K562 (cell line): ENCODE results near the gene ENPP7. TPM values are rescaled to one million over a fixed set of nuclear protein-coding genes. Genes with fewer than 3 reads are reported as not detected.
"Not testable (repeated sequence)": the region's sequence is repeated elsewhere in the genome, so short reads cannot be mapped to it uniquely, and the experiment has no call there.

Source experiments
- ATAC-seq: fragments of 200-7000 bp; cut with Tn5 transposase; 3 replicates; pipeline ENCODE4 v1.9.1; 2020; ENCODE audit warnings: moderate library complexity
- BruUV-seq: library from RNA; stranded (reverse); fragments of 400-500 nt; replicated peaks from 2 replicates; lab custom pipeline; 2021; lab: Mats Ljungman, UMichigan
- CTCF ChIA-PET: fragments of 300-600 bp; formaldehyde crosslinking; extraction: SDS; loops from one replicate; lab custom pipeline; 2021; ENCODE audit warnings: low intra/inter-chr PET ratio; lab: Yijun Ruan, JAX
- POLR2A ChIA-PET: fragments of 300-600, 350-650 bp; sonication (Branson Sonifier 250); formaldehyde crosslinking; extraction: SDS; loops from one replicate; lab custom pipeline; 2021; ENCODE audit warnings: antibody characterized with exemption, inconsistent platforms; lab: Yijun Ruan, JAX
- DNase-seq, 4 experiments: peaks; one replicate each; pipeline versions ENCODE4 v3.0.0 to v3.0.0-alpha.2; 2011 to 2018; ENCODE audit warnings: low spot score in 3 of 4, mixed read lengths in 3 of 4; ENCODE audit errors: extremely low read depth in 1 of 4
- FAIRE-seq: peaks from 2 replicates; lab custom pipeline; 2011; peaks lifted over from hg19 to GRCh38; lab: Jason Lieb, UNC
- H2AFZ ChIP-seq: 2 replicates; pipeline ENCODE4 v1.6.0; 2011; ENCODE audit warnings: low read depth, low read length, control low read depth, inconsistent platforms
- H3K27ac ChIP-seq: fragments of 200-600 bp; 3 replicates; pipeline ENCODE4 v1.8.0; 2011; ENCODE audit warnings: low read depth, mild to moderate bottlenecking, control low read depth, inconsistent platforms, low read length, moderate library complexity, mixed read lengths; ENCODE audit errors: extremely low read depth
- H3K27me3 ChIP-seq, 2 experiments: fragments of 300-600 bp in 1 of 2; 2 replicates in 1 of 2; 3 replicates in 1 of 2; pipeline versions ENCODE4 v1.6.0 to v1.8.0; 2011; ENCODE audit warnings: inconsistent platforms in 2 of 2, low read length in 2 of 2, mild to moderate bottlenecking in 1 of 2, mixed read lengths in 1 of 2, moderate library complexity in 1 of 2; ENCODE audit not compliant: control insufficient read depth in 2 of 2, insufficient read depth in 2 of 2
- H3K36me3 ChIP-seq: fragments of 300-600 bp; 3 replicates; pipeline ENCODE4 v1.8.0; 2011; ENCODE audit warnings: mild to moderate bottlenecking, low read length, inconsistent platforms; ENCODE audit not compliant: control insufficient read depth, insufficient read depth
- H3K4me1 ChIP-seq, 2 experiments: fragments of 200-600 bp in 1 of 2; replicated peaks in 1 of 2; 2 replicates in 1 of 2; 3 replicates in 1 of 2; pipeline versions ENCODE4 v1.5.1 to v1.8.0; 2011; ENCODE audit warnings: inconsistent platforms in 2 of 2, low read length in 2 of 2, mild to moderate bottlenecking in 1 of 2, mixed read lengths in 1 of 2, moderate library complexity in 1 of 2; ENCODE audit not compliant: control insufficient read depth in 2 of 2, insufficient read depth in 2 of 2
- H3K4me2 ChIP-seq: 2 replicates; pipeline ENCODE4 v1.6.1; 2011; ENCODE audit warnings: low read length, control low read depth, inconsistent platforms, mixed read lengths; ENCODE audit not compliant: insufficient read depth
- H3K4me3 ChIP-seq: fragments of 200-600 bp; sonication (generic), shearing (Covaris generic); 2 replicates; pipeline ENCODE4 v1.5.1; 2016; ENCODE audit warnings: control low read depth, inconsistent platforms
- H3K79me2 ChIP-seq: fragments of 200-600 bp; 3 replicates; pipeline ENCODE4 v1.8.0; 2011; ENCODE audit warnings: low read length, inconsistent platforms; ENCODE audit not compliant: control insufficient read depth, insufficient read depth
- H3K9ac ChIP-seq, 2 experiments: 2 replicates each; pipeline versions ENCODE4 v1.6.0 to v1.6.1; 2011; ENCODE audit warnings: low read depth in 2 of 2, low read length in 2 of 2, control low read depth in 1 of 2, inconsistent platforms in 1 of 2, mild to moderate bottlenecking in 1 of 2, mixed read lengths in 1 of 2; ENCODE audit not compliant: insufficient read depth in 1 of 2
- H3K9me1 ChIP-seq: one replicate; pipeline ENCODE4 v1.6.0; 2011; ENCODE audit warnings: inconsistent platforms, mild to moderate bottlenecking, low read length, moderate library complexity; ENCODE audit not compliant: control insufficient read depth, insufficient read depth
- H3K9me3 ChIP-seq: replicated peaks from 2 replicates; pipeline ENCODE4 v1.5.1; 2011; ENCODE audit warnings: low read depth, low read length, inconsistent platforms; ENCODE audit not compliant: control insufficient read depth, insufficient read depth
- H4K20me1 ChIP-seq: replicated peaks from 2 replicates; pipeline ENCODE4 v1.6.1; 2011; ENCODE audit warnings: low read length, inconsistent platforms, mixed read lengths; ENCODE audit not compliant: control insufficient read depth, insufficient read depth
- BCOR ChIP-seq: fragments of 450-650 bp; IDR thresholded peaks from 2 replicates; pipeline ENCODE4 v1.6.1; 2016
- BRF1 ChIP-seq: IDR thresholded peaks from 3 replicates; pipeline ENCODE4 v1.6.1; 2011; ENCODE audit warnings: borderline replicate concordance, mild to moderate bottlenecking; ENCODE audit not compliant: insufficient read length; ENCODE audit errors: extremely low read depth
- C11orf30 ChIP-seq: fragments of 450-650 bp; IDR thresholded peaks from 2 replicates; pipeline ENCODE4 v1.6.1; 2016; ENCODE audit warnings: low read depth, mild to moderate bottlenecking
- ESRRB ChIP-seq: fragments of 250-450 bp; sonication (Bioruptor Pico); IDR thresholded peaks from 2 replicates; pipeline ENCODE4 v1.5.0; 2020; ENCODE audit warnings: mild to moderate bottlenecking, moderate library complexity, borderline replicate concordance
- FOS ChIP-seq: IDR thresholded peaks from 3 replicates; pipeline ENCODE4 v1.6.1; 2011; ENCODE audit not compliant: insufficient read length; ENCODE audit errors: extremely low read depth
- PYGO2 ChIP-seq: fragments of 450-650 bp; IDR thresholded peaks from 2 replicates; pipeline ENCODE4 v1.6.1; 2016; ENCODE audit warnings: mild to moderate bottlenecking, missing genetic modification characterization, moderate library complexity, missing compliant biosample characterization
- RBM25 ChIP-seq: fragments of 200-400 bp; formaldehyde crosslinking; IDR thresholded peaks from 2 replicates; pipeline ENCODE4 v1.6.1; 2018; ENCODE audit warnings: low read length, low read depth, moderate library complexity; ENCODE audit not compliant: severe bottlenecking
- SMARCC2 ChIP-seq: fragments of 450-650 bp; IDR thresholded peaks from 2 replicates; pipeline ENCODE4 v1.6.1; 2017; ENCODE audit warnings: antibody characterized with exemption, moderate library complexity, mild to moderate bottlenecking, low read depth
- TFAM ChIP-seq: fragments of 250-450 bp; sonication (Bioruptor Pico); conservative IDR thresholded peaks from 2 replicates; pipeline ENCODE4 v1.5.0; 2021; ENCODE audit warnings: mild to moderate bottlenecking, moderate library complexity
- THAP7 ChIP-seq: fragments of 250-450 bp; sonication (Bioruptor Pico); IDR thresholded peaks from 2 replicates; pipeline ENCODE4 v1.5.0; 2021
- ZNF121 ChIP-seq: sonication (generic); formaldehyde crosslinking; conservative IDR thresholded peaks from 2 replicates; pipeline ENCODE4 v1.8.0; 2022; ENCODE audit warnings: missing genetic modification reagents
- WGBS: fragments of 100-300 bp; shearing (Covaris generic); methylation state at CpG from one replicate; pipeline ENCODE4 v1.1.6; 2016; ENCODE audit warnings: low coverage, mixed read lengths; ENCODE audit not compliant: insufficient coverage; ENCODE audit errors: missing lambda C conversion rate; 5-methylcytosine and 5-hydroxymethylcytosine counted together
- in situ Hi-C: fragments of 300-500 bp; cut with MboI; formaldehyde crosslinking; loops from 4 replicates; pipeline ENCODE4 v1.15.0; 2018; ENCODE audit warnings: inconsistent platforms, mixed read lengths
- intact Hi-C: fragments of 100-400 bp; cut with micrococcal nuclease; formaldehyde crosslinking; loops from 2 replicates; pipeline ENCODE4 v1.14.2; 2022
- polyA plus RNA-seq, 8 experiments: library from polyadenylated mRNA; depleted of rRNA in 4 of 8; stranded (reverse) in 5 of 8; unstranded in 3 of 8; fragments of >200 nt; fragmentation: Nextera tagmentation in 2 of 8; fragmentation: Illumina TruSeq in 1 of 8; extraction: Ambion mirVana in 2 of 8; extraction: Trizol in 1 of 8; gene quantifications; 2 replicates each; pipeline versions ENCODE4 v1.2.1 to v1.2.3, GENCODE V29; 2011 to 2014; ENCODE audit warnings: inconsistent platforms in 1 of 8, missing spikeins in 1 of 8
- total RNA-seq, 7 experiments: library from RNA; depleted of rRNA in 6 of 7; stranded (reverse); fragments of >200 nt in 6 of 7; fragmentation: Illumina TruSeq in 2 of 7; extraction: Trizol in 2 of 7; gene quantifications; 2 replicates each; pipeline versions ENCODE4 v1.2.1 to v1.2.3, GENCODE V29; 2011 to 2021; ENCODE audit warnings: low replicate concordance in 1 of 7

Gene ENPP7
- total and polyA plus RNA-seq, 9 of the 15 experiments (the other 6 are each of a cell fraction or from before 2014, with no cell fraction given), result not detected

- no peak overlapping the region for H3K9ac ChIP-seq
- CTCF ChIA-PET, result no interaction called here
- no peaks in the 10 kb centered on the region for H3K36me3 ChIP-seq
- 36% methylated on average over 6 of the region's 6 CpGs for WGBS
- no peaks in the 10 kb centered on the region for H3K79me2 ChIP-seq
- no peak for FAIRE-seq
- no peak overlapping the region for H3K4me3 ChIP-seq
- H3K4me2 ChIP-seq, result no peak overlapping the region
- H3K9me3 ChIP-seq, result no peaks in the 10 kb centered on the region; the same call in 1 of the 2 replicates
- no peaks in the 10 kb centered on the region for H3K9me1 ChIP-seq
- DNase-seq, result no peak
- no peak for ATAC-seq
- POLR2A ChIA-PET, result interaction anchor here (0.6 to 1.5 kb wide), 3 partner anchors 11 to 106 kb away, joined by 3 to 6 read pairs (median 5); no protein-coding TSS in a partner anchor
- H3K4me1 ChIP-seq, result peaks cover 5 to 13% of the 10 kb centered on the region in 2 experiments
- H2AFZ ChIP-seq, result no peak overlapping the region
- no TSS peak for BruUV-seq
- in situ Hi-C loops (no loop called here), intact Hi-C loops (no loop called here)
- no peak overlapping the region for H3K27ac ChIP-seq
- peak; percentile 13 for TF ChIP-seq RBM25
- TF ChIP-seq BCOR, result peak; percentile 37; the same call in 1 of the 2 replicates
- TF ChIP-seq SMARCC2, result no peak
- no peak for TF ChIP-seq PYGO2 (tag)
- no peak for TF ChIP-seq TFAM (CRISPR knock-in tag)
- TF ChIP-seq ESRRB (CRISPR knock-in tag), result no peak
- TF ChIP-seq THAP7 (CRISPR knock-in tag), result no peak
- no peak for TF ChIP-seq C11orf30
- TF ChIP-seq FOS, result no peak
- no peak for TF ChIP-seq BRF1
- peak; percentile 90 for TF ChIP-seq ZNF121
- peaks cover 0 to 2% of the 10 kb centered on the region in 2 experiments; a peak in 1 of 5 replicates for H3K27me3 ChIP-seq
- H4K20me1 ChIP-seq, result no peaks in the 10 kb centered on the region
Observed at GRCh38 chr17:79771276-79771675, 40.5 kb downstream of the ENPP7 start.

GRCh38 chr17:79772726-79773125, 42.0 kb downstream of the ENPP7 start:
- H3K27ac ChIP-seq, H2AFZ ChIP-seq, H3K27me3 ChIP-seq, in situ Hi-C loops, H3K9me3 ChIP-seq, H3K79me2 ChIP-seq, BruUV-seq, intact Hi-C loops, H3K4me2 ChIP-seq, CTCF ChIA-PET, ATAC-seq, H3K9me1 ChIP-seq, H3K36me3 ChIP-seq, H3K9ac ChIP-seq, H3K4me3 ChIP-seq, H4K20me1 ChIP-seq, DNase-seq, FAIRE-seq: not testable (repeated sequence)
- WGBS, result 19% methylated on average over 8 of the region's 9 CpGs
- peaks cover 15 to 20% of the 10 kb centered on the region in 2 experiments for H3K4me1 ChIP-seq
- POLR2A ChIA-PET, result interaction anchor here (1.2 to 1.5 kb wide), 3 partner anchors 20 to 67 kb away, joined by 3 to 6 read pairs (median 3); partner anchors contain the start of gene CBX4
